Upper lobe of left lung (tissue), 4 donors: ENCODE measurements around the gene CCNDBP1.

Source experiments
- CTCF ChIP-seq, 6 experiments: fragments of 450-650 bp in 4 of 6; fragments of 200-600 bp in 2 of 6; sonication (generic) in 2 of 6; IDR thresholded peaks; one replicate each; pipeline ENCODE4 v1.5.1; 2016 to 2019; ENCODE audit warnings: antibody characterized with exemption in 6 of 6
- EP300 ChIP-seq, 4 donors: sonication (generic); formaldehyde crosslinking; IDR thresholded peaks; one replicate each; pipeline ENCODE4 v1.5.1; 2017; ENCODE audit warnings: antibody characterized with exemption in 4 of 4, control low read depth in 2 of 4

GRCh38 chr15:43144512-43144911 is 40.7 kb upstream of the CCNDBP1 start:
- TF ChIP-seq CTCF (IDR thresholded peaks at IDR 0.05) (no peak), EP300 (IDR thresholded peaks at IDR 0.05) (no peak)
